Natural killer cell treated with Interleukin-12 subunit alpha and Interleukin-12 subunit beta and Interleukin-15 and Interleukin-18, amount 100 ng/mL, for 72 hours (primary cell): ENCODE data around the gene MYNN. TPM values are rescaled to one million over a fixed set of nuclear protein-coding genes. Genes with fewer than 3 reads are reported as not detected.
A peak's percentile ranks its signal among the peaks of the same experiment; 100 is the strongest.

Experiments
- ATAC-seq, 2 donors: fragments of 150-1000 bp; cut with Tn5 transposase in 1 of 2; sonication (Bioruptor Pico), chemical (Tn5 transposase) in 1 of 2; 2 replicates each; pipeline ENCODE4 v1.10.0; 2021
- DNase-seq: peaks from one replicate; pipeline ENCODE4 v3.0.0; 2022; ENCODE audit warnings: low spot score
- H3K27ac Mint-ChIP-seq, 2 donors: 1 replicate in 1 of 2; 2 replicates in 1 of 2; pipeline ENCODE4 v1.8.0; 2022; ENCODE audit warnings: mixed read lengths in 2 of 2, mild to moderate bottlenecking in 1 of 2, moderate library complexity in 1 of 2
- H3K27me3 Mint-ChIP-seq, 2 donors: 1 replicate in 1 of 2; 2 replicates in 1 of 2; pipeline ENCODE4 v1.8.0; 2022; ENCODE audit warnings: mixed read lengths in 2 of 2
- H3K36me3 Mint-ChIP-seq: one replicate; pipeline ENCODE4 v1.8.0; 2022; ENCODE audit warnings: mixed read lengths
- H3K4me1 Mint-ChIP-seq, 2 donors: 1 replicate in 1 of 2; 2 replicates in 1 of 2; pipeline ENCODE4 v1.8.0; 2022; ENCODE audit warnings: low read depth in 2 of 2, mixed read lengths in 2 of 2, mild to moderate bottlenecking in 1 of 2
- H3K4me3 Mint-ChIP-seq: one replicate; pipeline ENCODE4 v1.8.0; 2022; ENCODE audit warnings: mixed read lengths
- H3K9me3 Mint-ChIP-seq: 2 replicates; pipeline ENCODE4 v1.8.0; 2022; ENCODE audit warnings: mixed read lengths
- total RNA-seq, 2 donors: library from RNA; stranded (reverse); gene quantifications; one replicate each; pipeline ENCODE4 v1.2.3, GENCODE V29; 2022

The MYNN gene
- total RNA-seq, 2 donors from 2014 or later = 14.0 to 14.5 TPM

DNA sequence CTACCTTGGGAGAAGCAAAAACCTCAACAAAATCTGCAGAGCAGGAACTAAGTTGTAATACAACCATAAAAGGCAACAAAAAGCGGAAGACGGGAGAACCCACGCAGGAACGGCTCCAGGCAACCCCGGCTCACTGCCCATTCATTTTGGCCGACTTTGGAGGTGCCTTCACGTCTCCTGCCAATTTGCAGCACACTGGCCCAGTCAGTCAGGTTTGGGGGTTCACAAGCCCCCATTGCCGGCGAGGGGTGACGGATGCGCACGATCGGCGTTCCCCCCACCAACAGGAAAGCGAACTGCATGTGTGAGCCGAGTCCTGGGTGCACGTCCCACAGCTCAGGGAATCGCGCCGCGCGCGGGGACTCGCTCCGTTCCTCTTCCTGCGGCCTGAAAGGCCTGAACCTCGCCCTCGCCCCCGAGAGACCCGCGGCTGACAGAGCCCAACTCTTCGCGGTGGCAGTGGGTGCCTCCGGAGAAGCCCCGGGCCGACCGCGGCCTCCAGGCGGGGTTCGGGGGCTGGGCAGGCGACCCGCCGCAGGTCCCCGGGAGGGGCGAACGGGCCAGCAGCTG, 8.8 kb upstream of the MYNN start:
- peaks cover 26 to 31% of the 10 kb centered on the region in 2 donors for H3K4me1 Mint-ChIP-seq
- H3K27ac Mint-ChIP-seq = peak overlapping the region; percentile 96 to 97
- H3K9me3 Mint-ChIP-seq = no peaks in the 10 kb centered on the region
- ATAC-seq (peak; percentile 57 to 58), DNase-seq (peak; percentile 72)
- peaks cover 7% of the 10 kb centered on the region for H3K36me3 Mint-ChIP-seq
- H3K4me3 Mint-ChIP-seq = peak overlapping the region; percentile 98
- no peaks in the 10 kb centered on the region for H3K27me3 Mint-ChIP-seq

DNA sequence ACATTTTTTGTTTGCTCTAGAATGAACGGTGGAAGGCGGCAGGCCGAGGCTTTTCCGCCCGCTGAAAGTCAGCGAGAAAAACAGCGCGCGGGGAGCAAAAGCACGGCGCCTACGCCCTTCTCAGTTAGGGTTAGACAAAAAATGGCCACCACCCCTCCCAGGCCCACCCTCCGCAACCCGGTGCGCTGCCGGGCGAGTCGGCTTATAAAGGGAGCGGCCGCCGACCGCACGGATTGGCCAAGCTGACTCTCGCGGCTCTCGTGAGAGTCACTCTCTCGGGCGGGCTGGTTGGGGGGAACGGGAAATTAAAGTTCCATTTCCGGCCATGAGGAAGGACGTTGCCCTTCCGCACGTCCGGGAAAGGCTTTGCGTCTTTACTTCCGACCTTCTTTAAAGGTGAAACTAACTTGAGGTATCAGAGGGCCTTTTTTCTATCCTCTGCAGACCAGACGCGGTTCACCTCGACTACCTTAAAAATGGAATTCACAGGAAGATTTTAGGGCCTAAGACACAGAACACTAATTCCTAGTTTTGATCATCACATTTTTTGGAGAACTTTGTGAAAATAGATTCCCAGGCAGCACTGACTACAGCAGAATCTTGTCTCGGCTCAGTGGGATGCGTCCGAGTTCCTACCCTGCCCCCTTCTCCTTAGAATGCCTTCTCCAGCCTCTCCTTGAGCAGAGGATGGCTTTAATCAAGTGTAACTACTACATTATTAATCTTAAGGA, 8.1 kb upstream of the MYNN start, which contains the start of gene TERC:
TERC (minus strand) TSS at position 179 of the 731 bp plus-strand sequence.
- Mint-ChIP-seq H3K9me3 (no peaks in the 10 kb centered on the region), H3K36me3 (peaks cover 7% of the 10 kb centered on the region), H3K4me3 (peak within 1 kb of the TSS; percentile 98), H3K27me3 (no peaks in the 10 kb centered on the region), H3K4me1 (peaks cover 27 to 33% of the 10 kb centered on the region in 2 donors), H3K27ac (peak within 1 kb of the TSS; percentile 96 to 97)
- DNase-seq (peak; percentile 93), ATAC-seq (peak; percentile 93)

DNA sequence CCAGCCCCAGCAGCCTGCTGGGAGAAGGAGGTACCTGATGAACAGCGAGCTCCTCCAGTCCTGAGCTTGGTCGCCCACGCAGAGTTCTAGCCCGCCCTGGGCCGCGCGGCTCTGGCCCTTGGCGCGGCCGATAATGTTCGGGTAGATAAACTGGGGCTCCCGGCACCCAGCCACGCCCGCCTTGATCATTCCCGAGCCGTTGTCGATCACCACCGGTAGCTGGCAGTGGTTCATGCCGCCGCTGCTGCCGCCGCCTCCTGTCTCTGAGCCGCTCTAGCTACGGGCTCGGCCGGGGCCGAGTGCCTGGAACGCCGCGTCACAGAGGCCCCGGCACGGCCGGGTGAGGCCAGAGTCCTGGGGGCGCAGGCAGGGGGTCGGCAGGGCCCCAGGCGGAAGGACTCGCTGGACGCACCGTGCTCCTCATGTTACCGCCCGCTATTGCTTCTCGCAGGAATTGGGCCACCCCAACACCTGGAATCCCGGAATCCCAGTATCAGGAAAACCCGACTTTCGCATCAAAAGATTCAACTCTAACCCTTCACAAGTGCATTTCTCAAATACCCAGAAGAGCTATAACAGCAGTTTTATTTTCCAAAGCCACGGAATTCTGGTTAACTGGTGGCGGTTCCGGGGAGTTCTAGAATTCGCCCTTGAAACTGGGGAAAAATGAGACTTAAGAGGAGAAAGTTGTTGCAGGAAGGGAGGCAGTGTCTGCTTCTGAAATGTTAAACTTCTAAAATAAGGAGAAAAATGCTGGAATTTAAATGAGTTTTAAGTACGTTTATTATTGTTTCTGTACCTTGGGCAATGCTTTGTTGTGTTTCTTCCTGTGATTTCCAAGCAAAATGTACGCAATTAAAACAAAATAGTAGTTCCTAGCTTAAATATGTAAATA, 3.7 kb upstream of the MYNN start, which contains the start of gene ACTRT3:
ACTRT3 (minus strand) TSS at position 275 of the 895 bp plus-strand sequence; CDS start at position 234, 41 bp downstream.
- Mint-ChIP-seq H3K9me3 (no peaks in the 10 kb centered on the region), H3K36me3 (peaks cover 14% of the 10 kb centered on the region), H3K4me3 (peak within 1 kb of the TSS; percentile 88), H3K27me3 (no peaks in the 10 kb centered on the region), H3K27ac (peak within 1 kb of the TSS; percentile 74 to 87), H3K4me1 (peaks cover 28 to 44% of the 10 kb centered on the region in 2 donors)
- ATAC-seq (peak; percentile 22 to 31), DNase-seq (peak; percentile 70)

DNA sequence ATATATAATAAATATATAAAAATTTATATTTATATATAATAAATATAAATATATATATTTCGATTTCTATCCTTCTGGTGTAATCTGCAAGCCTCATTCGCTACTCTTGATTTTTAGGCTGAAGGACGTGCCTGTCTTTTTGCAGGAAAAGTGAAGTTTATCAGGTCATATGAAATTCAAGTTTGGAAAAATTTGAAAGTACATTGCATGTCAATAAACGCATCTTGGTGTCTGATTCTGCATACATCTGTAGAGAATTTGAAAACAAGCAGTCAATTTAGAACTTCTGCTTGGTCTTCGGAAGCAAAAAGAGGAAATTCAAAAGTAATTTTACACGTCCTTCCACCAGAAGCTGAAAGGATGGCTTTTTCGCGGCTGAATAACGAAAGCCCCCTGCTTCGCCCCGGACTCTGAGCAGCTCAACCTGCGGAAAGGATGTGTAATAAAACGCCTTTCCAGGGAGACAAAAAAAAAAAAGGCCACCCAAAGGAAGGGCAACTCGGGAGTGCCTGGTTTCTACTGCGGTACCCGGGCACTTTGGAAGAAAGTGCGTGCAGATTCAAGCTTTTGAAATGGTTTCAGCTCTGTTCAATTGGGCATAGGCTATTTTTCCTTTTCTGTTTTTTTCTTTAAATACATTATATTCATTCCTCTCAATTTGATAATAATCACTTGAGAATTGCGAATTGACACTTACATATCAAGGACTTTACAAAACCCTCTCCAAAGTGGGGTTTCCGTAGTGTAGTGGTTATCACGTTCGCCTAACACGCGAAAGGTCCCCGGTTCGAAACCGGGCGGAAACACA, 1.5 kb upstream of the MYNN start:
- peak; percentile 71 for DNase-seq
- H3K4me3 Mint-ChIP-seq = peak overlapping the region; percentile 99
- peak; percentile 15 to 18 for ATAC-seq
- H3K27ac Mint-ChIP-seq = peak overlapping the region; percentile 99 to 100
- H3K9me3 Mint-ChIP-seq = no peaks in the 10 kb centered on the region
- no peaks in the 10 kb centered on the region for H3K27me3 Mint-ChIP-seq
- H3K36me3 Mint-ChIP-seq = peaks cover 14% of the 10 kb centered on the region
- peaks cover 30 to 46% of the 10 kb centered on the region in 2 donors for H3K4me1 Mint-ChIP-seq

DNA sequence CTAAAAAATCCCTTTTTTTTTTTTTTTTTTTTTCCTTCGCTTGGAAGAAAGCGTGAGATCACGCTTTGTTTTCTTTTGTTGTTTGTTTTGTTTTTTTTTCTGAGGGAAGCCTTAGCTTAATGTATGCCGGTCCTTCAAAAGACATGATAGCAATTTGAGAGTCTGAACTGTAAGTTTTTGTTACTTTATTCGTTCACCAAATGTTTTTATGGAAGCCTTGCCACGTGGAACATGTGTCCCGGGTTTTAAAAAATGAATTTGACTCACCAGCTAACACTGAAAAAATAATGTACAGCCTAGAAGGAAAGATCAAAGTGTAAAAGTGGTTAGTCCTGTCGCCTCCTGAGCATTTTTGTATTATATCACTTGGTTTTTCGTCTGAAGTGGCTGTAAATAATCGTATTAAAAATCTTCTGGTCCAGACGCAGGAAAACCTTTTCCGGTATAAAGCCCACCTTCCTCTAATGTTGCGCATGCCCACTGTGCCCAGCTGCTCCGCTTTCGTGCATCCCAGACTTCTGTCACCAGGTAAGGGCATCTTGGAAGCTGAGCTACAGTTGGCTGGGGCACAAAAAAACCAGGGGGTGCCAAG, 795 bp upstream of the MYNN start:
- ATAC-seq (peak; percentile 37 to 61), DNase-seq (no peak)
- Mint-ChIP-seq H3K4me1 (peaks cover 32 to 51% of the 10 kb centered on the region in 2 donors), H3K4me3 (peak overlapping the region; percentile 99), H3K36me3 (peaks cover 14% of the 10 kb centered on the region), H3K27ac (peak overlapping the region; percentile 99 to 100), H3K9me3 (no peaks in the 10 kb centered on the region), H3K27me3 (no peaks in the 10 kb centered on the region)

DNA sequence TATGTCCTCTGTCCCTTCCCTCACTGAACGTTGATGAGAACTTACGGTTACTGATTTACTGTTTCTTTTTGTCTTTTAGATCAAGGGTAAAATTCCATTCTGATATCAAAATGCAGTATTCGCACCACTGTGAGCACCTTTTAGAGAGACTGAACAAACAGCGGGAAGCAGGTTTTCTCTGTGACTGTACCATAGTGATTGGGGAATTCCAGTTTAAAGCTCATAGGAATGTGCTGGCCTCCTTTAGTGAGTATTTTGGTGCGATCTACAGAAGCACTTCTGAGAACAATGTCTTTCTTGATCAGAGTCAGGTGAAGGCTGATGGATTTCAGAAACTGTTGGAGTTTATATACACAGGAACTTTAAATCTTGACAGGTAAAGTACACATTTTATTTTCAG, 990 bp downstream of the MYNN start:
- H3K27me3 Mint-ChIP-seq = no peaks in the 10 kb centered on the region
- ATAC-seq (no peak), DNase-seq (no peak)
- H3K9me3 Mint-ChIP-seq = no peaks in the 10 kb centered on the region
- H3K4me1 Mint-ChIP-seq = peaks cover 36 to 57% of the 10 kb centered on the region in 2 donors
- peak overlapping the region; percentile 99 for H3K4me3 Mint-ChIP-seq
- H3K36me3 Mint-ChIP-seq = peaks cover 24% of the 10 kb centered on the region
- peak overlapping the region; percentile 99 to 100 for H3K27ac Mint-ChIP-seq

DNA sequence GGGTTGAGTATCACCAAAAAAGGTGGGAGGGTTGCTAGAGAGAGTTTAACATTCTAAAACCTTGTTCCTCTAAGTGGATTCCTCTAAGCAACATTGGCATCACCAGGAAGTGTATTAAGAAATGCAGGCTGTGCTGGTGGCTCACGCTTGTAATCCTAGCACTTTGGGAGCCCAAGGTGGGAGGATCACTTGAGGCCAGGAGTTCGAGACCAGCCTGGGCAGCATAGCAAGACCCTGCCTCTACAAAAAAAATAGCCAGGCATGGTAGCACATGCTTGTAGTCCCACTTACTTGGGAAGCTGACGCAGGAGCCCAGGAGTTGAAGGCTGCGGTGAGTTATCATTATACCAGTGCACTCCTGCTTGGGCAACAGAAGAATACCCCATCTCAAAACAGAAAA, 4.6 kb downstream of the MYNN start:
- H3K4me3 Mint-ChIP-seq = no peak overlapping the region
- no peak for ATAC-seq
- H3K9me3 Mint-ChIP-seq = no peaks in the 10 kb centered on the region
- H3K36me3 Mint-ChIP-seq = peaks cover 41% of the 10 kb centered on the region
- peaks cover 42 to 61% of the 10 kb centered on the region in 2 donors for H3K4me1 Mint-ChIP-seq
- no peaks in the 10 kb centered on the region for H3K27me3 Mint-ChIP-seq
- no peak overlapping the region for H3K27ac Mint-ChIP-seq
- no peak for DNase-seq

DNA sequence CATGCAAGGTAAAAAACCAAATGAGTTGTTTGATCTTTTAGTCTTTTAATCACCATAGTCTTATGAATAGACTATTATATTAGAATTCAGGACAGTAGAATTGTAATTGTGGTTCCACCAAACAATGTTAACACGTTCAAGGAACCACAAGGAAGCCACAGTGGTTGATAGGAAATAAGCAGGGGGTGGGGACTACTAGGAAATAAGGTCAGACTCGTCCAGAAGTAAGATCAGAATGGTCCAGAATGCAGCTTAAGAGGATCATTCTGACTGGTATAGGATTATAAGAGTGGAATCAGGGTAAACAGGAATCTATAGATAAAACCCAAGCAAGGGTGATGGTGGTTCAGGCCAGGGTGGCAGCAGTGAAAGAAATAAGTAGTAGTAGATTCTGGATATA, 7.5 kb downstream of the MYNN start:
- H3K36me3 Mint-ChIP-seq = peaks cover 39% of the 10 kb centered on the region
- ATAC-seq (peak; percentile 56 to 83), DNase-seq (no peak)
- H3K4me3 Mint-ChIP-seq = peak overlapping the region; percentile 79
- H3K27ac Mint-ChIP-seq = peak overlapping the region; percentile 76 to 83
- peaks cover 32 to 43% of the 10 kb centered on the region in 2 donors for H3K4me1 Mint-ChIP-seq
- H3K27me3 Mint-ChIP-seq = no peaks in the 10 kb centered on the region
- no peaks in the 10 kb centered on the region for H3K9me3 Mint-ChIP-seq

DNA sequence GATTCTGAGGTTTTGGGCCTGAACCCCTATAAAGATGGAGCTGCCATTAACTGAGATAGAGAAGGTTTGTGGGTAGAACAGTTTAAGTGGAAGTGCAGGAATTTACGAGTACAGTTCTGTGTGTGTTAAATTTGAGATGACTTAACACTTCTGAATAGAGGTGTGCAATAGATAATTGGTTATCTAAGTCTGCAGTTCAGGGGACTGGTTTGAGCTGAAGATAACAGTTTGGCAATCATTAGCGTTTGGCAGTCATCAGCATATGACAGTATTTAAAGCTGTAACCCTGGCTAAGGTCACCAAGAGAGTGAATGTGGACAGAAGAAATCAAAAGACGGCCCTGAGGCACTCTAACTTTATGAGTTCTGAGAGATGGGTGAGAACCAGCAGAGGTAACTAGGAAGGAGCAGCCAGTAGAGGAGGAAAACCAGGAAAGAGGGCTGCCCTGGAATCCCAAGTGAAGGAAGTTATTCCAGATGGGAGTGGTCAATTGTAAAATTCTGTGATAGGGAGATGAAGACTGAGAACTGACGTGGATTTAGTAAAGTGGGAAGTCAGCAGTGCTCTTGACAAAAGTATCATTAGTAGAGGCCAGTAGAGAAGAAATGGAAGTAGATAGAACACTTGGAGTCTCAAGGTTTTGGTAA, 8.1 kb downstream of the MYNN start:
- DNase-seq (no peak), ATAC-seq (peak in 1 of 2 donors; percentile 48)
- H3K36me3 Mint-ChIP-seq = peaks cover 45% of the 10 kb centered on the region
- H3K4me1 Mint-ChIP-seq = peaks cover 28 to 37% of the 10 kb centered on the region in 2 donors
- peak overlapping the region; percentile 79 for H3K4me3 Mint-ChIP-seq
- H3K27me3 Mint-ChIP-seq = no peaks in the 10 kb centered on the region
- H3K9me3 Mint-ChIP-seq = no peaks in the 10 kb centered on the region
- H3K27ac Mint-ChIP-seq = peak overlapping the region; percentile 76 to 83

DNA sequence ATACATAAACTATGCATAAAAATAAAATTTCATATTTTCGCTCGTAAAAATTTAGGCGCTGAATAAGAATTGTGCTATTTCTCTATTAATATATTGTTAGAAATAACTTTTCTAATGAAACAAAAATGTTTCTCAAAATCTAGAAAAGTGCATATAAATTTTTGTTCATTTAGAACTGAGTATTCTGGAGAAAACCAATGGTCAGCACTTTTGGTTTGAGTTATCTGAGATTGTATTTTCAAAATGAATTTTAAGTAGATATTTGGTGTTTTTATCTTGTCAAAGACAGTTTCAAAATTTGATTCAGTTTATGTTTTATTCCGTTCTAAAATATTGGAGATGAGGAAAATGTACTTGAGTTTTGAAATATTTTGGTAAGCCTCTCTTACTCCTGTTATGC, 13.9 kb downstream of the MYNN start:
- H3K27me3 Mint-ChIP-seq = no peaks in the 10 kb centered on the region
- DNase-seq (no peak), ATAC-seq (no peak)
- H3K9me3 Mint-ChIP-seq = no peaks in the 10 kb centered on the region
- H3K4me3 Mint-ChIP-seq = no peak overlapping the region
- no peak overlapping the region for H3K27ac Mint-ChIP-seq
- peaks cover 24% of the 10 kb centered on the region for H3K36me3 Mint-ChIP-seq
- peaks cover 7 to 14% of the 10 kb centered on the region in 2 donors for H3K4me1 Mint-ChIP-seq

DNA sequence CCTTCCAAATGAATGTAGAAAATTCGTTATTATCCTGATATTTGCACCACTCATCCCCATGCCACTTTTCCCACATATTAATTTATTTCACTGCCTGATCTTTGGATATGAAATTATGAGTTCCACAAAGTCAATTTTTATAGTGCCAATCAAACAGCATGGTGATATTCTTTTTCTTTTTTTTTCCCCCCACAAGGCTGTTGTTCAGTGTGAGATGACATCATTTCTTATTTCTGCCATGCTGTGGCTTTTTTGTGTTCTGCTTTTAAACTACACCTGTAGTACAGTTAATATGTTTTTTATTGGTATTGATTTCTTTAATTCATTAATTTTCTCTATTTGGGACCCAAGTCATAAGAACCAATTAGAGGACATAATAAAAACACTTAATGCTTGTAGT, 14.6 kb downstream of the MYNN start:
- Mint-ChIP-seq H3K9me3 (no peaks in the 10 kb centered on the region), H3K36me3 (peaks cover 20% of the 10 kb centered on the region), H3K4me3 (no peak overlapping the region), H3K27ac (no peak overlapping the region), H3K27me3 (no peaks in the 10 kb centered on the region), H3K4me1 (peaks cover 7 to 14% of the 10 kb centered on the region in 2 donors)
- ATAC-seq (no peak), DNase-seq (no peak)

DNA sequence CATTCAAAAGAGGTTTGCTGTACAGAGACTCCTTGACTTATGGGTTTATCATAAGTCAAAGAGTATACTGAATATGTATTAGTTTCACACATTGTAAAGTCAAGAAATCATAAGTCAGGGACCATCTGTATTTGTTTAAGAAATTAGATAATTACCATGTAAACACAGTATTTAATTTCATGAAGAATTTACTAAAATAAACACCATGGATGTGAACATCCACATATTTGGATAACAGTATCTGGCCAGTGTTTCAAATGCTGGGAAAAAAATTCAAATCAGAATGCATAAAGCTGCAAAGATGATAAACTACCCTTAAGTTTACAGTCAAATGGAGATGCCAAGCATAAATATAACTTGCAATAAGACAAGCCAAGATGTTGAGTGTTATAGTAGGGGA, 17.0 kb downstream of the MYNN start:
- H3K4me1 Mint-ChIP-seq = peaks cover 7 to 14% of the 10 kb centered on the region in 2 donors
- no peak overlapping the region for H3K4me3 Mint-ChIP-seq
- ATAC-seq = no peak
- DNase-seq = no peak
- H3K27ac Mint-ChIP-seq = no peak overlapping the region
- H3K27me3 Mint-ChIP-seq = no peaks in the 10 kb centered on the region
- peaks cover 19% of the 10 kb centered on the region for H3K36me3 Mint-ChIP-seq
- H3K9me3 Mint-ChIP-seq = no peaks in the 10 kb centered on the region
